ENCODE data around the gene TYSND1. TPM values are rescaled to one million over a fixed set of nuclear protein-coding genes. Genes with fewer than 3 reads are reported as not detected.

Gene TYSND1
- total RNA-seq, 1 donor from 2014 or later: 6.7 TPM

GRCh38 chr10:70147259-70147625 is 742 bp upstream of the TYSND1 start:
- Mint-ChIP-seq H3K27me3 (ENCODE audit: unreplicated experiment) (peaks cover 13% of the 10 kb centered on the region), H3K27ac (ENCODE audit: unreplicated experiment) (peak overlapping the region; percentile 83), H3K4me1 (ENCODE audit: unreplicated experiment) (peaks cover 9% of the 10 kb centered on the region), H3K4me3 (ENCODE audit: unreplicated experiment) (peak overlapping the region; percentile 87), H3K36me3 (ENCODE audit: low read depth, unreplicated experiment) (peaks cover 9% of the 10 kb centered on the region), H3K9me3 (ENCODE audit: unreplicated experiment) (no peaks in the 10 kb centered on the region)
- TF ChIP-seq CTCF (IDR thresholded peaks at IDR 0.05; ENCODE audit: unreplicated experiment): no peak
- DNase-seq (ENCODE audit: low spot score): no peak

GRCh38 chr10:70145666-70146488 is 623 bp downstream of the TYSND1 start:
- Mint-ChIP-seq H3K4me1 (ENCODE audit: unreplicated experiment) (peaks cover 9% of the 10 kb centered on the region), H3K27ac (ENCODE audit: unreplicated experiment) (no peak overlapping the region), H3K36me3 (ENCODE audit: low read depth, unreplicated experiment) (peaks cover 9% of the 10 kb centered on the region), H3K4me3 (ENCODE audit: unreplicated experiment) (peak overlapping the region; percentile 71), H3K9me3 (ENCODE audit: unreplicated experiment) (no peaks in the 10 kb centered on the region), H3K27me3 (ENCODE audit: unreplicated experiment) (peaks cover 13% of the 10 kb centered on the region)
- TF ChIP-seq CTCF (IDR thresholded peaks at IDR 0.05; ENCODE audit: unreplicated experiment): no peak
- peak; percentile 64 for DNase-seq (ENCODE audit: low spot score)

- peaks cover 12% of the 10 kb centered on the region for H3K36me3 Mint-ChIP-seq (ENCODE audit: low read depth, unreplicated experiment)
- H3K9me3 Mint-ChIP-seq (ENCODE audit: unreplicated experiment): no peaks in the 10 kb centered on the region
- DNase-seq (ENCODE audit: low spot score): no peak
- no peak for TF ChIP-seq CTCF (IDR thresholded peaks at IDR 0.05; ENCODE audit: unreplicated experiment)
- H3K4me3 Mint-ChIP-seq (ENCODE audit: unreplicated experiment): peak overlapping the region; percentile 77
- H3K27ac Mint-ChIP-seq (ENCODE audit: unreplicated experiment): no peak overlapping the region
- H3K27me3 Mint-ChIP-seq (ENCODE audit: unreplicated experiment): peaks cover 11% of the 10 kb centered on the region
- peaks cover 9% of the 10 kb centered on the region for H3K4me1 Mint-ChIP-seq (ENCODE audit: unreplicated experiment)
Observed at GRCh38 chr10:70145166-70145665, 1.3 kb downstream of the TYSND1 start.

- peak overlapping the region; percentile 40 for H3K4me3 Mint-ChIP-seq (ENCODE audit: unreplicated experiment)
- H3K27ac Mint-ChIP-seq (ENCODE audit: unreplicated experiment): no peak overlapping the region
- TF ChIP-seq CTCF (IDR thresholded peaks at IDR 0.05; ENCODE audit: unreplicated experiment): no peak
Observed at GRCh38 chr10:70144372-70145110, 2.0 kb downstream of the TYSND1 start.

More at GRCh38 chr10:70144372-70145110, 2.0 kb downstream of the TYSND1 start:
- Mint-ChIP-seq H3K4me1 (ENCODE audit: unreplicated experiment) (peaks cover 6% of the 10 kb centered on the region), H3K27me3 (ENCODE audit: unreplicated experiment) (peaks cover 11% of the 10 kb centered on the region), H3K36me3 (ENCODE audit: low read depth, unreplicated experiment) (peaks cover 8% of the 10 kb centered on the region), H3K9me3 (ENCODE audit: unreplicated experiment) (no peaks in the 10 kb centered on the region)
- DNase-seq (ENCODE audit: low spot score): no peak
